WERI-Rb-1 (cell line): ENCODE results near the gene PDGFC.

ENCODE experiments used
- DNase-seq: peaks from one replicate; pipeline ENCODE4 v3.0.0-alpha.2; 2020
- H3K27ac ChIP-seq: fragments of 250-450 bp; sonication (Bioruptor Pico); 2 replicates; pipeline ENCODE4 v1.5.1; 2020; ENCODE audit warnings: mild to moderate bottlenecking, moderate library complexity
- H3K27me3 ChIP-seq: fragments of 250-450 bp; sonication (Bioruptor Pico); 2 replicates; pipeline ENCODE4 v1.5.1; 2021; ENCODE audit warnings: mild to moderate bottlenecking, low read depth, moderate library complexity; ENCODE audit not compliant: insufficient read depth, severe bottlenecking
- H3K36me3 ChIP-seq: fragments of 250-450 bp; sonication (Bioruptor Pico); 2 replicates; pipeline ENCODE4 v1.5.1; 2020; ENCODE audit warnings: mild to moderate bottlenecking, moderate library complexity
- H3K4me3 ChIP-seq: 2 replicates; pipeline ENCODE4 v1.5.1; 2011; ENCODE audit warnings: low read depth, mild to moderate bottlenecking, control low read depth, low read length
- H3K9me3 ChIP-seq: fragments of 250-450 bp; sonication (Bioruptor Pico); 2 replicates; pipeline ENCODE4 v1.5.1; 2021; ENCODE audit warnings: mild to moderate bottlenecking, moderate library complexity; ENCODE audit not compliant: severe bottlenecking
- TF ChIP-seq, protein P1 (sequence below): IDR thresholded peaks from 2 replicates; pipeline ENCODE4 v1.5.1; 2011; ENCODE audit warnings: low read depth, mild to moderate bottlenecking, control low read depth, inconsistent platforms, low read length

PDGFC gene

GRCh38 chr4:156983366-156983765, 11.8 kb upstream of the PDGFC start:
- Histone ChIP-seq H3K9me3 (no peaks in the 10 kb centered on the region), H3K27me3 (no peaks in the 10 kb centered on the region), H3K27ac (no peak overlapping the region), H3K4me3 (no peak overlapping the region), H3K36me3 (no peaks in the 10 kb centered on the region)
- no peak for DNase-seq
- TF ChIP-seq, protein P1, sequence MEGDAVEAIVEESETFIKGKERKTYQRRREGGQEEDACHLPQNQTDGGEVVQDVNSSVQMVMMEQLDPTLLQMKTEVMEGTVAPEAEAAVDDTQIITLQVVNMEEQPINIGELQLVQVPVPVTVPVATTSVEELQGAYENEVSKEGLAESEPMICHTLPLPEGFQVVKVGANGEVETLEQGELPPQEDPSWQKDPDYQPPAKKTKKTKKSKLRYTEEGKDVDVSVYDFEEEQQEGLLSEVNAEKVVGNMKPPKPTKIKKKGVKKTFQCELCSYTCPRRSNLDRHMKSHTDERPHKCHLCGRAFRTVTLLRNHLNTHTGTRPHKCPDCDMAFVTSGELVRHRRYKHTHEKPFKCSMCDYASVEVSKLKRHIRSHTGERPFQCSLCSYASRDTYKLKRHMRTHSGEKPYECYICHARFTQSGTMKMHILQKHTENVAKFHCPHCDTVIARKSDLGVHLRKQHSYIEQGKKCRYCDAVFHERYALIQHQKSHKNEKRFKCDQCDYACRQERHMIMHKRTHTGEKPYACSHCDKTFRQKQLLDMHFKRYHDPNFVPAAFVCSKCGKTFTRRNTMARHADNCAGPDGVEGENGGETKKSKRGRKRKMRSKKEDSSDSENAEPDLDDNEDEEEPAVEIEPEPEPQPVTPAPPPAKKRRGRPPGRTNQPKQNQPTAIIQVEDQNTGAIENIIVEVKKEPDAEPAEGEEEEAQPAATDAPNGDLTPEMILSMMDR, result 0 out of 2 replicates have a peak, but pooled peaks have one; percentile 12

DNA sequence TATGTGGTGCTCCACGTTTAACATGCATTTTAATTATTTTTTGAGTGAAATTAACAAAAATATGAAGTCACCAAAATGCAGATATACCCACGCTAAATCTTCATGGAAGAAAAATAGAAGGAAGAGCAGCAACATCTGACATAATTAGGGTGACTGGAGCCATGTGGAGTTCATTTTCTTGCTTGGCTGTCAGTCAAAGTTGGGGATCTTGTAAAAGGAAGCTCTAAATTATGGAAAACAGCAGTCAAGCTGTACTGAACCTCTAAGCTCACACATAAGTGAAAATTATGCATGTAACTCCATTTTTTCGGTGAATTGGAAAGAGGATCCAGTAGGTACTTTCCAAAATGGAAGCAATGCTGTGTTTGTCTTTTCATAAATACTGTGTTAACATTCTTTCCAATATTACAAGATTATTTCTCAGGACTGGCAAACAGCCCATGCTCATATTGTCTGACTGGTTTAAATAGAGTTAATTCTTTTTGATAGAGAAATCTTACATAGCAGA, 9.7 kb upstream of the PDGFC start:
- TF ChIP-seq, protein P1, result no peak
- no peak for DNase-seq
- Histone ChIP-seq H3K36me3 (no peaks in the 10 kb centered on the region), H3K4me3 (no peak overlapping the region), H3K27ac (no peak overlapping the region), H3K27me3 (no peaks in the 10 kb centered on the region), H3K9me3 (no peaks in the 10 kb centered on the region)

DNA sequence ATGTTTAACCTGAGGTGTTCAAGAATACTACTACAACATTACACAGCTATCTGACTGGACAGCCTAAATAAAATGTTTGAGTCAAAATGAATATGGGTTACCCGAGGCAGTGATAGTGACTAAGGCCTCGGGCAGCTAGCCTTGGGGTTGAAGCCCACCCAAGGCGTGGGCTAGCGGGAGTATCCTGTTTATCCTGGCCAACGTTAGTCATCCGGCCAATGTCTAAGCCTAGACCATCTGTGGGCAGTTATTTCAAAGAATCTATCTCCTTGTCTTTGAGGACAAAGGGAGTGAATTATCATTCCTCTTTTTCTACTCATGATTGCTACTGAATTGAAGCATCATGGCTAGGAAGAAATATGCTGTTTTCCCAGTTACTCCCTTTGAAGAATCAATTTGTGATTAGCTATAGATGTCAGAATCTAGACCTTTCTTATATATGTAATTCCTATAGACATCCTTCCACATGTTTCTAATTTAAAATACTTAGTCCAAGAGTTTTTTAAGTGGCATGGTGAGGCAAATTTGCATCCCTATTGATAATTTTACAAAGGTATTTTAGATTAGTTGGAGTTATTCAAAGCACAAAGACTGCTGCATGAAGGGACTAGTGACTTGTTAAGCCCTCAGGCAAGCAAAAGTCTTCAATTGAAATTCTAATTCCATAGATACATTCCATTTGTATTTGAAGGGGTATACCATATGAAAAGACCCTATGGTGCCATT, 6.0 kb upstream of the PDGFC start:
- H3K36me3 ChIP-seq, result no peaks in the 10 kb centered on the region
- no peak overlapping the region for H3K27ac ChIP-seq
- TF ChIP-seq, protein P1, result no peak
- no peaks in the 10 kb centered on the region for H3K27me3 ChIP-seq
- H3K9me3 ChIP-seq, result no peaks in the 10 kb centered on the region
- DNase-seq, result no peak
- H3K4me3 ChIP-seq, result no peak overlapping the region

- TF ChIP-seq, protein P1, result no peak
- H3K36me3 ChIP-seq, result no peaks in the 10 kb centered on the region
- DNase-seq, result no peak
- H3K27ac ChIP-seq, result no peak overlapping the region
- H3K9me3 ChIP-seq, result no peaks in the 10 kb centered on the region
- no peaks in the 10 kb centered on the region for H3K27me3 ChIP-seq
- H3K4me3 ChIP-seq, result no peak overlapping the region
Observed at GRCh38 chr4:156976147-156976546, 4.5 kb upstream of the PDGFC start.

GRCh38 chr4:156975686-156976085, 4.1 kb upstream of the PDGFC start:
- no peak overlapping the region for H3K27ac ChIP-seq
- H3K27me3 ChIP-seq, result no peaks in the 10 kb centered on the region
- TF ChIP-seq, protein P1, result no peak
- H3K4me3 ChIP-seq, result no peak overlapping the region
- DNase-seq, result no peak
- H3K9me3 ChIP-seq, result no peaks in the 10 kb centered on the region
- no peaks in the 10 kb centered on the region for H3K36me3 ChIP-seq

DNA sequence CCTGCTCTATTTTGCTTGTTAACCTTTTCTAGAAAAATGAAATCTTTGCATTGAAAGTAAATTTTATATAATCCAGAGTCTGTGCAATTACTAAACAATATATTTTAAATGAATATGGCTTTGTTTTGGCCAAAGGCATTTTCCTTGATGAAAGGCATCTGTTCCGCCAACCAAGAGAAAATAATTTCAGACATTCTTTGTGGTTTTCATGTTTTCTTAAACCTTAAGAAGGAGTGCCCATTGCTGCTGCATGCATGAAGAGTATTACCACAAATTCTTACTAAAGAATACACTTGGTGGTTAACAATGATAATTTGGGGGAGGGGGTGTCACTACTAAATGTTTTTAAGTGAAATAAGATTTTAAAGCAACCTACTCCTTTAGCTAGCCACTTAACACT, 2.7 kb upstream of the PDGFC start:
- TF ChIP-seq, protein P1, result no peak
- DNase-seq, result no peak

More for the DNA sequence above, 2.7 kb upstream of the PDGFC start:
- H3K27ac ChIP-seq, result no peak overlapping the region
- H3K4me3 ChIP-seq, result no peak overlapping the region
- no peaks in the 10 kb centered on the region for H3K36me3 ChIP-seq
- no peaks in the 10 kb centered on the region for H3K27me3 ChIP-seq
- no peaks in the 10 kb centered on the region for H3K9me3 ChIP-seq
